Amniotic epithelial cell (primary cell): ENCODE data around the gene PRLR.

Source experiments
- DNase-seq: peaks from one replicate; pipeline ENCODE4 v3.0.0-alpha.2; 2010; ENCODE audit warnings: low read depth

Gene PRLR

DNA sequence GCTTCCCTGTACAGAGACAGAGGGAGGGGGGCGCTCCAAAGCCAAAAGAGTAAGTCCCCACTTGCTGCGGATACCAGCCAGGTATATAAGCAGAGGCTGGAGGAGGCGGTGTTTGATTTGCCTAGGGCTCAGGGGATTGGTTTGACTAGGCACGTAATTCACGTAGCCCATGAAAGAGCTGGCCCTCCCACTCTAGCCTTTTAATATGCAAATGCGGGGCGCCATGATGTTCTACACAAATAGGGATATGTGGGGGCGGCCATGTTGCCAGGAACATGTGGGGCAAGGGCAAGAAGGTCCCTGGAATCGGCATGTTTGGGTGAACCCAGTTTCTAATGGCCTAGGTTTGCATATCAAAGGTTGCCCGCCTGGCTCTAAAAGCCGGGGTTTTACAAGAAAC lies 3.3 kb upstream of the PRLR start:
- no peak for DNase-seq

DNA sequence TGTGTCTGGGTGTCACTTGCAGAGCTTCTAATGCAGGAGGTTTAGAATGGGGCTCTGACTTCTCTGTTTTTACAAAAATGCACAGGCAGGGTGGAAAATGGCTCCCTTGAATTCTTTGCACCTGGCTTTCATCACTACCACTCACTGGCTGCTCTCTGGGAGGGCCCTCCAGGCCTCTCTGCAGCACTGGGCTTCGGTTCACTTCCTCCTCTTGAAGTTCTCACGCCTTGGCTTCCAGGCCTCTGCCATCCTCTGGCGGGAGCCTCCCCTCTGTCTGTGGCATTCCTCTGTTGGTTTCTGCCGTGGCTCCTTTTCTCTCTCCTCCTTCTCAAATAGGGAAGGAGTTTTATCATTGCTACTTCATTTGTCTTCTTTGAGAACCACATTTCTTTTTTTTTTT lies 2.8 kb upstream of the PRLR start:
- DNase-seq: no peak

DNA sequence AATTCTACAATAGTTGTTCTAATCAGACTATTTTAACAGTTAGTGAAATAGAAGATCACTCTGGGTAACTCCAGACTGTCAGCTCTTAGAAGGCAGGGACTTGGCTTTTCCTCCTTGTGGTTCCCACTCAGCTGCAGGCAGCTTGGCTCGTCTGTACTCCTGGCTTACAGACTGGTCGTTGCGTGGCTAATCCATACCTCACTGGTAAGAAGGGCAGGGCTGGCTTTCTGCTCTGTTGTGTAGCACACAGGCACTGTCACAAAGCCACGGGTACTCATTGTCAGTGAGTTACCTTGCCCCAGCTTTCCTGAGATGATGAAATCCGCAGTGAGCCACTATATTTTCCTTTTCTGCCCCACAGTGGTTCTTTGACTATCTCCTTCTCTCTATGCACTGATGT lies 1.8 kb upstream of the PRLR start:
- no peak for DNase-seq

DNA sequence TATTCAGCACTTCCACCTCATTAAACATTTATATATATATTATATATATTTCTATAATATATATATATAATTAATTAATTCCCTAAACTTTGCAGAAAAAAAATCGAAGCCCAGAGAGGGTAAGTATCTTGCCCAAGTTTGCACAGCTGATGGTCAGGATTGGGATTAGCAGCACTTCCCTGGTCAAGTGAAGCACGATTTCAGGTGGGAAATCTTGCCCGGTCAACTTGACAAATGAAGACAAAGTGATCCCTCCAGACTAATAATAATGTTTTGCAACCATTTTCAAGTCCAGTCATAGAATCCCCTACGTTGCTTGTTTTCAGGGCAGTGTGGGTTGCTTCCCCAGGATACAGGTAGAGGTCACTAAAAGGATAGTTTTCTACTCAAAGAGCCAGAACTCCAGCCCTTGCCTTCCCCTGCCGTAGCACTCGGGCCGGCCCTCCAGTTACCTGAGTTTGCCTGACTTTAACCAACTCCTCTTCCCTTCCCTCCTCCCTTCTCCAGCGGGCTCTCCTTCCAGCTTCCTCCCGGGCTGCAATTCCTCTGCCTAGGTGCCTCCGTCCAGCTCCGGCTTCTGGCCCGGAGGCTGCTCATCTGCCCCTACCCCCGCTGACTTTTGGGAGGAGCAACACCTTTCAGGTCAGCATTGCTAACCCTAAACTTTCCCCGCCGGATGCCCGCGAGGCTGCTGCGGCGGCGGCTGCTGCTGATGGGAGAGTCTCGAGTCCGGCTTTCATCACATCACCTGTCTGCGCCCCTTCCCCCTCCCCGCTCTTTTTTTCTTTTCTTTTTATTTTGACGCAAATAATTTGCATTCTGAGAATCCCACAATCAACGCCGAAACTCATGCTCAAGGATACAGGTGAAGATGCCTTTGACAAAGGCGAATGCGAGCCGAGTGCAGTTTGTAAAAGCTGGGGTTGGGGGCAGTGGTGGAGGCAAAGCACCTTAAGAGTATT lies 930 bp downstream of the PRLR start:
- peak; percentile 49 for DNase-seq

DNA sequence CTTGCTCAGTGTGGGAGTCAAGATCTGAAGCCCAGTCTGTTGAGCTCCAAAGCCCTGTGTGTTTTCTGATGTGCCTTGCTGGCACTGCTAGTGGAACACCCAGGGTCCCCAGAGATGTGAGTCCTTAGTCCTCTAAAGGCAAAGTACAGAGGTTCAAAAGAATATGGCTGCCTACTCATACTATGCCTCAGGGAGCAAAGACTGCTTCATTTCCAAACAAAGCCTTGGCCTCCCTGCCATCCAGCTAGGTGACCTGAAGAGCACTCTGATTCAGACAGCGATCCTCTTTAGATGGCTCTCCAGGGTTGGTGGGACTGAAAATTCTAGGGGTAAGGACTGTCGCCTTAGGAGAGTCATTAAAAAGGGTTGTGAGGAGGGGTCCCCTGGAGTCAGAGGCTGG lies 2.0 kb downstream of the PRLR start:
- no peak for DNase-seq

DNA sequence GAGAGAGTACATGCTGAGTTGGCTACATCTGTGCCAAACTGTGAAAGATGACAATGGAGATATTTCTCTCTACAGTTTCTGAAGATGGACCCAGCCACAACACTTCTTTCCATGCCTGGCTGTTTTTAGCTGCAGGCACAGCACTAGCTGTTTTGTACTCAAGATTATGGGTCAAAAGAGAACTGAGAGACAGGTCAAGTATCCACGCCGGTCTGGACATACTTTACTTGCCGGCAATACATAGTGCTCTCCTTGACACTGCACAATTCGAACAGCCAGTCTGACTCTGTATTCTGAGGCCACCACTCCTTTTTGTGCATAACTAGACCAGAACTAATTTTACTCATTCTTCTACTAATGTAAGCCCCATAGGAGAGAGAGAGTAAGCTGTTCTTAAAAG lies 2.6 kb downstream of the PRLR start:
- no peak for DNase-seq

DNA sequence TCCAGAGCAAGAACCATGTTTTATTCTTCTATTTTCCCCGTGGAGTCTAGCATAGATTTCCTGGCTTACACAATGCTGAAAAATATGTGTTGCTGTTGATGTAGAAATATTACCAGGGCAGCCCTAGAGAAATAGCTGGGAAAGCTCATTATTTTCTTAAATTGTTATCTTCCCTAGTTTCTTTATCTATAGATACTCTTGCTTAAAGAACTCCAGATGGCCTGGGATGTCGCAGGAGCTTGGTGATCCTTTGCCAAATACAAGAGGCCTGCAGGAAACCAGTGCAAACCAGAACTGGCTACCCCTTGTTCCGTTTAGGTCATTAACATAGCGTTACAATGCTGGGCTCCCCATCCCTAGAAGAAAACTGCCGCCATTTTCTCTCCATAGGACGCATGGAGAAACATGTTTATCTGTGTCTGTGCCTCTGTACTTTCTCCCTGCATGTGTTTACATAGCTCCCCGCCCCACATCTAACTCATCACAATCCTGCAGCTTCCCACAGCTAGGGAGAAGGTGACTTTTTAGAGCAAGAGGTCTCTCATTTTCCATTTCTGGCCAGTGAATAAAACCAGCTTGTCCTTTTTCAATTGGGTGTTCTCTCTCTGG lies 6.4 kb downstream of the PRLR start:
- DNase-seq: peak; percentile 77

DNA sequence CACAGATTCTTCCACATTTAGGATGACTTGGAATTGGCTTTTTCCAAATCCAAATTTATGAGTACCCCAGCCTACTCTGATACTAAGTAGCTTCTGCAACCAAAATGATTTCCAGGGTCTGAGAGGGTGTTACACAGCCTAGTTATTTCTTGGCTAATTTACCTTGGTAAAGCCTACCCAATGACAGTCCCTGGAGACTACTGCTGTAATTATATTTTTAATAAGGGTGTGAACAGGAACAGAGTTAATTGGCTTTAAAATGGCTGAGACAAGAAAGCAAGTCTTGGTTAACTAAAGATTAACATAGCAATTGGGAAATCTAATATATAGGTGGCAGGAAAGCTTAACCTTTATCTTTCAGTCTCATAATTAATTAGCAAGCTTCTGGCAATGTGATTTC lies 9.3 kb downstream of the PRLR start:
- DNase-seq: no peak

DNA sequence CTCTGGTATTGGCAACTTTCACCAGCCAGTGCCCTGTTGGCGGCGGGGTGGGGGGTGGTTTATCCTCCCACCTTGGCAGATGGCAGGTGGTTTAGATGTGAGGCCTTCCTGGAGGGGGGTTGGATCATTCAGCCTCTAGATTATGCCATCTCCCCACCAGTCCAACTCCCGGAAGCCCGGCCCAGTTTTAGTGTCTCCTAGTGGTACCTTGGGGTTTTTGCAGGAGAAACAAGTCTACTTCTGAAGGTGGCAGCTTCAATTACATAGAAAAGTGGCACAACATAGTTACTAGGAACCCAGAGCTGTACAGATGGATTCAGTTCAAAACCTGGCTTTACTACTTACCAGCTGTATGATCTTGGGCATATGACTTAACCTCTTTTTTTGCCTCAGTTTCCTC lies 11.3 kb downstream of the PRLR start:
- no peak for DNase-seq

DNA sequence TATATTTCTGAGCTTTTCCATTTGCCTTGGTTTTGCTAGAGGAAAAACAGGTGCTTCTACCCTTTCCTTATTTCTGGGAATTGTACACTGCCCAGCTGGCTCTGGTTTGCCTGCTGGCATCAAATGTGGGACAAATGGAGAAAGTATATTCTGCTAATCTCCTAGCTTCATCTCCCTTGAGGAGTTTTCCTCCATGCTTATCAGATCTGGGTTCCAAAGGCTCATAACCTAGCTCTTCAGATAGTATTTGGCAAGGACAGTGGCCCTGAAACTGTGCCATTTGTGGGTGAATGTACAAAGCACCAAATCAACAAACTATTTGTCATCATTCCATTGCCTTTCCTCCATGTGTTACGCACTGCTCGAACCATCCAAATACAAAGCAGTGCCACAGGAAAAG lies 16.2 kb downstream of the PRLR start:
- DNase-seq: no peak

DNA sequence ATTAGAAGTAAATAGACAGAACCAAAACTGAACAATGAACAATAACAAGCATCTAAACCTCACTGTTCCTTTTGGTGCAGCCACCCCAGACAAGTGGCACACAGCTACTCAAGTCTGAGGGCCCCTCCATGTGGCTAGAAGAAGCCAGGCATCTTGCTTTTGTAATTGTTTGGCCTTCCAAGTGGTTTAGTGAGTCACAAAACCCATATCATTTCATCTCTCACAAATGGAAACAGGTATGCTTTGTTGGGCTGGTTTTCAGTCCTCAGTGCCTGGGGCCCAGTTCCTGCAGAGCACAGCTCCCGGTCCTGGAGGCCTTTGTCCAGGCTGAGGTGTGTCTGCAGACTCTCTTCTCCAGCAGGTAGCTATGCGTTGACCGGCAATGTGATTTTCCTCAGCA lies 16.7 kb downstream of the PRLR start:
- peak; percentile 46 for DNase-seq

DNA sequence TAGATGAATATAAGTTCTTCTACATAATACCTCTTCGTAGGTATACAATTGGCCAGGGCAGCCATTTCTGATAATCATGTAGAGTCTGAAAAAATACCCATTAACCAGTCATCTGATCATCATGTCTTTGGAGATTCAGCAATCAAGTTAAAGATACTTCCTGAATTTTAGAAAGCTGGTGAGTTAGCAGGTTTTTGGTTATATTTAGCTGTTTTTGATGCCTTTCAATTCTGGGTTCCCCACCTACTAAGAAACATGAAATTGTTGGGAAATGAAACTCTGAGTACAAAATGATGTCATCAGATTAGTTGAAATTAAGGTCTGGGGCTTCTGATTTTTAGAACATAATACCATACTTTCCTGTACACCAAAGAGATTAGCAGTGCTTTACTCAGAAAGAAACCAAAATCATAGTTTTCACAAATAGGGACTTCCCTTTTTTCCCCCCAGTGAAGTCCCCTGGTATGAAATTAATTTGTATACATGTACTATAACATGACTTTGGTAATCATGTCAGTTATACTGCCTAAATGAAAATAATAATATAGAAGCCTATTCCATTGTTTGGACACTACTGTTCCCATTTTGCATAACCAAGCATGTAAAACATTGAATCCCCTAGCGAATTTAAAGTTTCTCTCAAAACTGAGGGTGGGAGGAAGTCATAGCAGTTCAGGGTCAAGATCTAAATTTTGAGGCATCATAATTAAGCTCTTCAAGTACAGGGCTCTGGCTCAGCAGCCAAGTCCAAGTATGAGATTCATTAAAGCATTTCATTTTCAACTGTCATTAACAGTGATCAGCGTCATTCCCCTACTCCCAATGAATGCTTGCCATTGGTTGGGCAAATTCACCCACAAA lies 17.9 kb downstream of the PRLR start:
- no peak for DNase-seq

DNA sequence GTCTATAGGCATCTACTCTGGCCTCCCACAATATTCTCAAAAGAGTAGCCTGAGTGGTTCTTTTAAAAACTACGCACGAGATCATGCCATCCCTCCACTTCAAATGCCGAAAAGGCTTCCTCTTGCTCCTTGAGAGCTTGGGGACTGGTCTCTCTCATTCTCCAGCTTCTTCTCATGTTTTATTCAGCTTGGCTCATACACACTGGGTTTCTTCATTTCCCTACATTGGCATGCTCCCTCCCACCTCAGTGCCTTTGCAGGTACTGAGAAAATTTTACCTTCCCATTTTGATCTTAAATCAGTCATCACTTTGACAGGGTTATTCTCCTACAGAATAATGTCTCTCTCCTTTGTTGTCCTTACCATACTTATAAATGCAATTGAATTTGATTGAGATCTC lies 20.4 kb downstream of the PRLR start:
- DNase-seq: no peak

DNA sequence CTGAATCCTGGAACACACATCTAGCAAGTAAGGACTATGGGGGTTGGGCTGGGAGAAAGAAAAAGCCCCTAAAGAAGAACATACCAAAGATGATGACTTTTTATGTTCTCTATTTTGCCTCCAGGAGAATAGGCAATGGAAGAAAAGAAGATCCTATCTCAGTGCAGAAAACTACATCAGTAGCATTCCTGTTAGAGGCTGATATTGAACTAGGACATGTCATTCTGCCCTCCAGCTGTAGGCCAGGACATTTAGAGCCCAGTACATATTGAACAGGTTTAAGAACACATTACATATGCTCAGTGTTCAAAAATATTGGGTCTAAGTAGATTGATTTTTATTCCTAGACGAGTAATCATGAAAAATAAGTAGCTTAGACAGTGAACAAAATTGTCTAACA lies 24.7 kb downstream of the PRLR start:
- DNase-seq: no peak

DNA sequence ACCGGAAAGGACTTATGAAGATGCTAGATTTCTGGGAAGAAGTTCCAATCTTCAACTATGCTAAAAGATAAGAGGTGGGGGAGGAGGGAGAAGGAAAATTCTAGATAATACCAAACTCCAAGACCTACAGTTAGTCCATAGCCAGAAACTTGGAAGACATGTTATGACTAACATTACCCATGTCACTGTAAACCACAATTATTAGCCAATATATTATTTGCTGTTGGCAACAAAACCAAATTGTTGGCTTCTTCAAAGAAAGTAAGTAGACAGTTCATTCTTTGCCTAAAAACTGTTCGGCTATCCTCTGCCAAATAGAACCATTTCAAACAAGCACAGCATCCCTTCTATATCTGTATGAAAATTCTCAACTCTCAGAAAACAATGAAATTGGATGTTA lies 25.1 kb downstream of the PRLR start:
- peak; percentile 35 for DNase-seq

DNA sequence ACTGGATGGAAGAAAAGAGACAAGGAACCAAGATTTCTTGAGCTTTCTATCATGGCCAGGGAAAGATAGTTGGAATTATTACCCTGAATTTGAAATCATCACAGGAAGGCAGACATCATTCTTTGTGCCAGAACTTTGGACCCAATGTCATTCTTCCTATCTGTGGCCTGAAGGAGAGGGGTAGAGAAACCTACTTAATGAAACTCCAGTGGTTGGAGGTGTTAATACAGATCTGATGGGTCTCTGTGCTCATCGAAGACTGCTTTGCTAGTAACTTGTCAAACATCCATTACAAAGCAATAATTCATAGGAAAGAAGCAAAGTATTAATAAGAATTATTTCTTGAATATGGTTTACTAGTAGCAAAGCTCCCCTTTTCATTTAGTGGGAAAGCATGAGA lies 26.9 kb downstream of the PRLR start:
- DNase-seq: no peak

DNA sequence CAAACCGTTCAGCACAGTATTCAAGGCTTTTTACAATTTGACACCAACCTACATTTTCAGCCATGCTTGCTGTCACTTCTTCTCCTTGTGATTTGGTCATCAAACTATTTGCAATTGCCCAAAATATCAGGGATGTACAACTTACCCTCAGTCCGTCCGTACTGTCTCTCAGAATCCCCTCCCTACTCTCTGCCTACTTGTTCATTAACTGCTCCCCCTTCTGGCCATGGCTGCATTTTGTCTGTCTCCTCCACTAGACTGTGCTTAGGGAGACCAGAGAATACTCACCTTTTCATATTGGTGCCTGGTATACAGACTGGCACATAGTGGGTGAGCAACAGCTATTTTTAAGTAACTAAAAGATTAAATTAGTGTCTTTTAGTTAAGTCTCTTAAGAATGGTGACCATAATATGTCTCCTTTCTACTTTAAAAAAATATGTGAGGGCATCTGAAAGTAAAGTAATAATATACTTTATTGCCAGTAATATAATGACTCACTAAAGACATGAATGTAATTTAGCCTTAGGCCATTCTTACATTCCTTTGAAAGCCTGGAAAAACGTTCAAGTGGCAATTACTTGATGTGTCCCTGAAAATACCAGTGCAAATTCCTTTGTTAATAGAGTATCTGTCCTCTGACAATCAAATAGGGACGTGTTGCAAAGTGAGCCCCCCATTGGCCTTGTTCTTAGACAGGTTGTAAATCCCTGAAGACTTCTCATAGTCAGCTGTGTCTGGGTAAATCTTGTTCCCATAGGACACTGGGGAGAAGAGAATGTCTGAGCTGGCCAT lies 27.8 kb downstream of the PRLR start:
- DNase-seq: peak; percentile 56

DNA sequence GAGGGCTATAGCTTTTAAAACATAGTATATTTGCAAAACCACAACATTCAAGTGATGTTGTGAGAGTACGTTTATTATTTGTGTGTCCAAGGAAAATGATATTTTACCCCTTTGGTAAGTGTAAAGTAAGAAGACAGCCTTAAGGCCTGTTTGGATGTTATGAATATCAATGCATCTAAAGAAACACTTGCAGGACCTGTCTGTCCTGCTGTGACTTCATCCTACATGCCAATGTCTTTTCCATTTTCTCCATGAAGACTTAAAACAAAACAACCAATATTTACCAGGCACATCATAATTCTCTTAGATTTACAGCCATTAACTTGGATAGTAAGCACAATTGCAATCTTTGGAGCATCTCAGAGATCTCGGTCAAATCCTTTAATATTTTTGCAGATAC lies 29.0 kb downstream of the PRLR start:
- DNase-seq: no peak

DNA sequence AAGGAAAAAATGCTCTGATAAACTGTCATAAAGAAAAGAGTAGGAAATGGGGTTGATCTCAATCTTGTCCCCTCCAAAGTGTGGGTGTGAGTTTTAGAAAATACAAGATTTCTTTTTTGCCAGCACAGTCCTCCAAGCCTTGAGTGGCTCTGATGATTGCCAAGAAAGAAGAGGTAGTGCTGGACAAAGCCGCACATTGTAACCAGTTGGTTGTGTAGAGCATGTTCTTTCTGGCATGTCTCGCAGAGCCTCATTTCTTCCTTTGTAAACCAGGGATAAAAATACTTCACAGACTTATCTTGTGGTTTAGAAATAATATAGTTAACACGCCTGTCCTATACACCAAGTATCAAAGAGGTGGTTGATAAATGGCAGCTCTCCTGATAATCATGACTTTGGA lies 30.4 kb downstream of the PRLR start:
- no peak for DNase-seq

DNA sequence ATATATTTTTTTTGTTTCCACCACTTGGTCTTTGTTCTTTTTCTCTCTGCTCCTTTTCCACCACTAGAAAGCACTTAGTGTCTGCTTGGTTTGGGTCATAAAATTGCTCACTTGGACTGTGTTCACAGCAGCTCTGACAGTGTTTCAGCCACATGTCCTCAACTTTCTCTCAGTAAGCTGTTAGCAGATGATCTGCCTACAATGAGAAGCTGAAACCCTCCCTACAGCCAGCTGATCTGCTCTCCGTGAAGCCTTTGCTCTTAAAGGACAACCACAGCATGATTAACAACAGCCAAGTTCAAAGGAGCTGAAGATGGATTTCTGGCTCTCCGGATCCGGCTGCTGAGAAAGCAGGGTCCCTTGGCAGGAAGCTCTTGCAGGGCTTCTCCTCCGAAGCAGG lies 31.6 kb downstream of the PRLR start:
- peak; percentile 42 for DNase-seq

DNA sequence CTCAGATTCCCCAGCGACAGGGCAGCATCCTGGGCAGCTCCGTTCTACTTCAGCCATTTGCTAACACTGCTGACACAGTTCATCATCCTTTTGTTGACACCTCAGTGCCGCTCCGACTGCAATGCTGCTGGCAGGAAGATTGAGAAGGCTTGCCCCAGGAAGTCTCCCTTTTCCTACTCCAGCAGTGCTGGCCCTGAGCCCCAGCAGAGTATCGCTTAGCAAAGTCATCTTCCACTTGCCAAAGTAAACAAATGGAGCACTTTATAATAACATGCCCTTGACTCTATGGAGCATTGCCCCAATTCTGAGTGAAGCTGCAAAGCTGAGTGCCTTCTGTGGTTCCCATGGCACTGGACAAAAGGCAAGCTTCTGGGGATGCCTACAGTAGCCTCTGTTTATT lies 32.2 kb downstream of the PRLR start:
- peak; percentile 35 for DNase-seq

DNA sequence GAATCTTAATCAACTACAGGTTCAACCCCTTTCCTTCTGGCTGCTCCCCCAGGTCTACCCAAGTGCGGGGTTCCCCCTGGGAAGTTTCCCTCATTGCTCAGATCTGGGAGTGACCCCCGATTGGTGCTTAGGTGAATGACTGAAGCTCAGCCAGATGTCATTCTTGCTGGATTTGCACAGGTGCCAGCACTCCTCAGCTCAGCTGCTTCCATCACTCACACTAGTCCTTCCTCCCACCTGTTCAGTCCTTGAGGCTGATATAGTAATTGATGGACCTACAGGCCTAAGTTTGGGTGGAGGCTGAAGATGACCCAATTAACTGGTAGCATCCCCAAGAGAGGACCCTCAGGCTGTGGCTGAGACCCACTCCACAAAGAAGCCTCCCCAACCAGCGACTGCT lies 32.9 kb downstream of the PRLR start:
- DNase-seq: no peak
